T-helper 1 cell treated with Interleukin-12 subunit alpha and Interleukin-12 subunit beta and Interleukin-4 antibody, amounts not matched to agents 30 μg/mL and 1 μg/mL, for 36 hours (primary cell): Measurements from ENCODE around the gene PACS1.

Experiments
- H3K27ac Mint-ChIP-seq: one replicate; pipeline ENCODE4 v1.8.0; 2021; ENCODE audit warnings: mild to moderate bottlenecking, mixed read lengths
- H3K27me3 Mint-ChIP-seq: one replicate; pipeline ENCODE4 v1.8.0; 2021; ENCODE audit warnings: low read depth, mixed read lengths
- H3K36me3 Mint-ChIP-seq: one replicate; pipeline ENCODE4 v1.8.0; 2021; ENCODE audit warnings: low read depth, mixed read lengths
- H3K4me1 Mint-ChIP-seq: one replicate; pipeline ENCODE4 v1.8.0; 2021; ENCODE audit warnings: low read depth, mixed read lengths
- H3K4me3 Mint-ChIP-seq: one replicate; pipeline ENCODE4 v1.8.0; 2021; ENCODE audit warnings: mild to moderate bottlenecking, moderate library complexity, mixed read lengths
- H3K9me3 Mint-ChIP-seq: one replicate; pipeline ENCODE4 v1.8.0; 2021; ENCODE audit warnings: mixed read lengths

PACS1 gene

GRCh38 chr11:66121466-66121865, 51.4 kb downstream of the PACS1 start:
- peak overlapping the region; percentile 18 for H3K27ac Mint-ChIP-seq
- no peak overlapping the region for H3K4me3 Mint-ChIP-seq
- H3K27me3 Mint-ChIP-seq = no peaks in the 10 kb centered on the region
- no peaks in the 10 kb centered on the region for H3K9me3 Mint-ChIP-seq
- H3K4me1 Mint-ChIP-seq = peaks cover 52% of the 10 kb centered on the region
- peaks cover 3% of the 10 kb centered on the region for H3K36me3 Mint-ChIP-seq

DNA sequence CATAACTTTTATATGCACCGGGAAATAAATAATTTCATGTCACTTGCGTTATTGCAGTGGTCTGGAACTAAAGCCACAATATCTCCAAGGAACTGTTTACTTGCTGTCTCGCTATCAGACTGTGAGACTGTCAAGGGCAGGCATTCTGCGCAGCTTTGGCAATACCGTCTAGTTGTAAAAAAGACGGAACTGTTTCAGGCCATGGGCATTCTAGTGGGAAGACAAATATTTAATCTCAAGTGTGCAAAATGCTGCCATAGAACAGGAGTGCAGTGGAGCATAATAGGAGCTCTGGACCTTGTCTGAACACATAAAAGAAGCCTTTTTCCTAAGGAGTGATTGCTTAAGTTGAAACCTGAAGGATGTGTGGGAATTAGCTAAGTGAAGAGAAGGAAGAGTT, 53.8 kb downstream of the PACS1 start:
- Mint-ChIP-seq H3K27ac (no peak overlapping the region), H3K4me3 (no peak overlapping the region), H3K27me3 (no peaks in the 10 kb centered on the region), H3K4me1 (peaks cover 51% of the 10 kb centered on the region), H3K9me3 (no peaks in the 10 kb centered on the region), H3K36me3 (peaks cover 5% of the 10 kb centered on the region)

DNA sequence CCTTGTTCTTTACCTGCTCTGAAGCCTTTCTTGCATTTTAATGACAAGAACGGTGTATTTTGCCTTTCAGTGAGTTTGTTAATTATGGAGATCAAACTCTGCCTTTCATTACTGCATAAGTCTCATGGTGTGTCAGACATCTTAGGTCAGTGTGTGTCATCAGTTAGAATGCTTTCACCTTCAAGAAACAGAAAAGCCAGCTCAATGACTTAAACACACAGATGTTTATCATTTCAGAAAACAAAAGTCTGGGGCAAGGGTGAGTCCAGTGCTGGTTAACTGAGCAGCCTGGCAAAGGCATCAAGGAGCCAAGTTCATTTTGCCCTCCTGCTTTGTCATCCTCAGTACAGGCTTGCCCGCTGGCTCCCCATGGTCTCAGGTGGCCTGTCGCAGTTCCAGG, 54.5 kb downstream of the PACS1 start:
- no peak overlapping the region for H3K27ac Mint-ChIP-seq
- H3K4me3 Mint-ChIP-seq = no peak overlapping the region
- peaks cover 46% of the 10 kb centered on the region for H3K4me1 Mint-ChIP-seq
- H3K27me3 Mint-ChIP-seq = no peaks in the 10 kb centered on the region
- no peaks in the 10 kb centered on the region for H3K9me3 Mint-ChIP-seq
- H3K36me3 Mint-ChIP-seq = peaks cover 5% of the 10 kb centered on the region

DNA sequence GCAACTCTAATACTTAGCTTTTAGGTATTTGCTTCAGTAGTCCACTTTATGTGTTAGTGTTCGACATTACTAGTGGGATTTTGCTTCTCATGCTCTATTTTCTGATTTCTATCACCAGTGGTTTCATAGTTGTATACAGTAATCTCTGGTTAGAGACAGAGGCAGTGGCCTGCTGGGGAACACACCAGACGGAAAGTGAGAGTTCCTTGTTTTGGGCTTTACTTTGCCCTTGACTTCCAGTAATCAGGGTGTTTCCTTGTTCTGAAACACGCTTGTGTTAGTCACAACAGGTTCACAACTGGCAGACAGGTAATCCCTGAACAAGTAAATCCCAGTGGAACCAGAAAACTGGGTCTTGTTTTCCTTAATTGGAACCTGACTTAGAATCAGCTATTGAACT, 56.0 kb downstream of the PACS1 start:
- peaks cover 40% of the 10 kb centered on the region for H3K4me1 Mint-ChIP-seq
- H3K27me3 Mint-ChIP-seq = no peaks in the 10 kb centered on the region
- H3K9me3 Mint-ChIP-seq = no peaks in the 10 kb centered on the region
- peak overlapping the region; percentile 71 for H3K4me3 Mint-ChIP-seq
- H3K36me3 Mint-ChIP-seq = peaks cover 5% of the 10 kb centered on the region
- peak overlapping the region; percentile 95 for H3K27ac Mint-ChIP-seq

DNA sequence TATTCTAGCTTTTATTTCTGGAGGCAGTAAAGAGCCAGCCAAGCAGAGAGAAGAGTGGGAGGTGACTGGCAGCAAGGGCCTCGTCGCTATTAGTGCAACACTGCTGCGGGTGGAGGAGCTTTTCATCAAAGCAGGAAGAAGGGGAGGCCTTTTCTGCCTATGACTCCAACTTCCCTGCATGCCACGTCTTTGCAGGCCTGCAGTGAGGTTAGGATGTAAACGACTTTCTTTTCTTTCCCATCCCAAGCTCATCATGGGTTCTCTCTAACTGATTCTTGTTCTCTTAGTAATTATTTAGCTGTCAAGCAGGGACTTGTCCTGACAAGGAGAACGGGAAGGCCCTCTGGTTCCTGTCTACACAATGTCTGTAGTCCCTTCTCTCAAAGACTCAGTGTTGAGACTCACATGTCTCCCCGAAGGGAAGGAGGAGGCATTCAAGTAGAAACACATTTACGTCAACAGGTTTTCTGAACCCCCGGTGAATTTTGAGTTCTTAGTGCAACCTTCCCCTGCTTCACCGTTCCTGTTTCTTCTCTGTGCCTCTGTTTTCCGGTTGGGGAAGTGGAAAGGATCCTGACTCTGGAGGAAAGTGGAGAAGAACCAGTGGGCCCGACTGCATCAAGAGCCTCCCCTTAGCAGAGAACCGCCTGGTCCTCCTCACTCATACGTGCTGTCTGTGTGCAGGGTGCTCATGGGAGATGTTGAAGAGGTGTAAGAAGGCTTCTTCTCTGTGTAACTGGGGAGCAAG, 56.9 kb downstream of the PACS1 start:
- H3K27me3 Mint-ChIP-seq = no peaks in the 10 kb centered on the region
- H3K4me3 Mint-ChIP-seq = peak overlapping the region; percentile 71
- H3K9me3 Mint-ChIP-seq = no peaks in the 10 kb centered on the region
- H3K36me3 Mint-ChIP-seq = peaks cover 4% of the 10 kb centered on the region
- H3K4me1 Mint-ChIP-seq = peaks cover 44% of the 10 kb centered on the region
- H3K27ac Mint-ChIP-seq = peak overlapping the region; percentile 95

DNA sequence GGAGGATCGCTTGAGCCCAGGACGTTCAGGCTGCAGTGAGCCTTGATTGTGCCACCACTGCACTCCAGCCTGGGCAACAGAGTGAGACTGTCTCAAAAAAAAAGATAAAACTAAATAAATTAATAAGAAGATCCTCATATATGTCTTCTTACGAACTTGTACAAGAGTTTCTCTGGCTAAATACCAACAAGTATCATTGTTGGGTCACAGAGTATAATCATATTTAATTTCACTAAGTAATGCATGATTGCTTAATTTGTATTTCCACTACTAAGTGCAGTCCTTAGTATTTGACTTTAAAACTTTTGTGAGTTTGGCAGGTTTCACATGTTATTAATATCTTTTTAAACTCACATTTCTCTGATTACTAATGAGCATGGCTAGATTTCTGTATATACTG, 60.9 kb downstream of the PACS1 start:
- no peak overlapping the region for H3K4me3 Mint-ChIP-seq
- peaks cover 38% of the 10 kb centered on the region for H3K4me1 Mint-ChIP-seq
- peaks cover 2% of the 10 kb centered on the region for H3K36me3 Mint-ChIP-seq
- no peaks in the 10 kb centered on the region for H3K9me3 Mint-ChIP-seq
- no peak overlapping the region for H3K27ac Mint-ChIP-seq
- no peaks in the 10 kb centered on the region for H3K27me3 Mint-ChIP-seq

- Mint-ChIP-seq H3K4me3 (no peak overlapping the region), H3K36me3 (peaks cover 2% of the 10 kb centered on the region), H3K4me1 (peaks cover 32% of the 10 kb centered on the region), H3K27ac (peak overlapping the region; percentile 11), H3K27me3 (no peaks in the 10 kb centered on the region), H3K9me3 (no peaks in the 10 kb centered on the region)
These were observed 62.0 kb downstream of the PACS1 start for GRCh38 chr11:66131937-66132632.

DNA sequence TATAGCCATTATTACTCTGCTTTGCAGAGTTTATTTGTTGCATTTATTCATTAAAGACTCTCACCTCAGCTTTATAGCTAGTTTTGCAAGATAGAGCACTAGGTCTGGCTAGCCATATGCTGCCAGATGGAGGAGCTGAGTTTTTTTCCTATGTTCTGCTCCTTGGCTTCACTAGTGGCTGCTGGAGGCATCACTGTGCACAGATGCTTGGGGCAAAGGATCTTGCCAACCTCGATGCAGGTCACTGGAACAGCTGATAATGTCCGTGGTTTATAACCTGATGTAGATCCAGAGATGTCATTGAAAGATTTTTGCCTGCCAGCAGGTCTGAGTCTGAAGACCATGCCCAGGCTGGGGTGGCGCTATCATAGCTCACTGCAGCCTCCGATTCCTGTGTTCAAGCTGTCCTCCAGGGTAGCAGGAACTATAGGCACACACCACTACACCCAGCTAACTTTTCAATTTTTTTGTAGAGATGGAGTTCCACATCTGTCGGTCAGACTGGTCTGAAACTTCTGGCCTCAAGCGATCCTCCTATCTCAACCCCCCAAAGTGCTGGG, 63.2 kb downstream of the PACS1 start:
- no peak overlapping the region for H3K4me3 Mint-ChIP-seq
- H3K9me3 Mint-ChIP-seq = no peaks in the 10 kb centered on the region
- H3K4me1 Mint-ChIP-seq = peaks cover 24% of the 10 kb centered on the region
- H3K36me3 Mint-ChIP-seq = no peaks in the 10 kb centered on the region
- H3K27me3 Mint-ChIP-seq = no peaks in the 10 kb centered on the region
- H3K27ac Mint-ChIP-seq = no peak overlapping the region

DNA sequence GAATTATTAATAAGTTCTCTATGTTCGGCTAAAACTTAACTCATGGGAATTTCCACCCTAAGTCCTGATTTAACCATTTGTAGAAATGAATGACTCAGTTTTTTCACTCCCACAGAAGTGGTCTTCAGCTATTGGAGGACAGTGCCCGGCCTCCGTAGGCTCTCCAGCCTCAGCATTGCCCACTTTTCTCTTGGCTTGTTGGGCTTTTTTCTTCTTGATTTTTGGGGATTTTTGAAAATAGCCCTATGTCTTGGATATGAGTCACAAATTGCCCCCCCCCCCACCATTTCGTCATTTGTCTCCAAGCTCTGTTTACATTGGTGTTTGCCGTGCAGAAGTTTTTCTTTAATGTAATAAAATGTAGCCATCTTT, 66.7 kb downstream of the PACS1 start:
- no peak overlapping the region for H3K4me3 Mint-ChIP-seq
- peaks cover 19% of the 10 kb centered on the region for H3K4me1 Mint-ChIP-seq
- no peaks in the 10 kb centered on the region for H3K36me3 Mint-ChIP-seq
- no peak overlapping the region for H3K27ac Mint-ChIP-seq
- no peaks in the 10 kb centered on the region for H3K9me3 Mint-ChIP-seq
- H3K27me3 Mint-ChIP-seq = no peaks in the 10 kb centered on the region

DNA sequence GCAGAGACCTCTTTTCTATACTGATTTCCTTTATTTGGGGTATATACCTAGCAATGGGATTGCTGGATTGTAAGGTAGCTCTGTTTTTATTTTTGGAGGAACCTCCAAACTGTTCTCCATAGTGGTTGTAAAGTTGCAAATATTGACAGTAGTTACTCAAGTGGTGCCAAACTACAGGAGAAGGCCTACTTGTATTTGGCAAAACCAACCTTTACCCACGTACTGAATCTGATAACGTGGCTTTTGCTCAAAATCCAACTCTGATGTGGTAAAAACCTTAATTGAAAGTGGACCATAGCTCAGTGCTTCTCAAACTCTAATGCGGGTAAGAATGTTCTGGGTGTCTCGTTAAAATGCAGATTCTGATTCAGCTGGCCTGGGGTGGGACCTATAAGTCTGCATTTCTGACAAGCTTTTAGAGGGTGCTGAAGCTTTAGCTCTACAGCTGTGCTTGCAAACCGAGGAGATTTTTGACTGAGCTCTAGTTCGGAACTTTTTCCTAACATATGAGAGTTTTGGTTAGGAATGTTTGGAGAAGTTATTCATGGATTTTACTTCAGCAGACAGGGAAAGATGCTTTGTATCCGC, 69.8 kb downstream of the PACS1 start:
- Mint-ChIP-seq H3K36me3 (peaks cover 1% of the 10 kb centered on the region), H3K9me3 (no peaks in the 10 kb centered on the region), H3K4me1 (peaks cover 8% of the 10 kb centered on the region), H3K4me3 (no peak overlapping the region), H3K27ac (no peak overlapping the region), H3K27me3 (no peaks in the 10 kb centered on the region)

GRCh38 chr11:66142370-66143263, 72.5 kb downstream of the PACS1 start:
- H3K9me3 Mint-ChIP-seq = peaks cover 8% of the 10 kb centered on the region
- H3K36me3 Mint-ChIP-seq = peaks cover 15% of the 10 kb centered on the region
- H3K4me3 Mint-ChIP-seq = no peak overlapping the region

DNA sequence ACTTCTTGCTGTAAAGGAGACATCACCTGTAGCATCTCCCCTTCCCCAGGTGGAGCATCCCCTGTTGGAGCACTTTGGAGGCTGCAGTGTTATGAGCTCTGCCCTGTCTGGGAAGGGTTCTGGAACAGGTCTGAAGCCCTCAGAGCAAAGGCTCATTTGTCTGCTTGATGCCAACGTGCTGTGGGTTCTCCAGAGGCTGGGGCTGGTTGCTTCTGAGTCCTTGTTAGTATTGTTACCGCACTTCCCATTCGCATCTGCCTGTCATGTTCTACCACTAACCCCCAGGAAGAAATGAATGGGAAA, 73.1 kb downstream of the PACS1 start:
- Mint-ChIP-seq H3K4me1 (peaks cover 16% of the 10 kb centered on the region), H3K9me3 (peaks cover 8% of the 10 kb centered on the region), H3K27me3 (no peaks in the 10 kb centered on the region), H3K36me3 (peaks cover 15% of the 10 kb centered on the region), H3K27ac (no peak overlapping the region), H3K4me3 (no peak overlapping the region)

More at GRCh38 chr11:66142370-66143263, 72.5 kb downstream of the PACS1 start:
- no peak overlapping the region for H3K27ac Mint-ChIP-seq
- H3K4me1 Mint-ChIP-seq = peaks cover 16% of the 10 kb centered on the region
- H3K27me3 Mint-ChIP-seq = no peaks in the 10 kb centered on the region

GRCh38 chr11:66143996-66144678, 74.1 kb downstream of the PACS1 start:
- H3K36me3 Mint-ChIP-seq = peaks cover 15% of the 10 kb centered on the region
- H3K27ac Mint-ChIP-seq = no peak overlapping the region
- no peaks in the 10 kb centered on the region for H3K27me3 Mint-ChIP-seq
- no peak overlapping the region for H3K4me3 Mint-ChIP-seq
- peaks cover 8% of the 10 kb centered on the region for H3K9me3 Mint-ChIP-seq
- peaks cover 16% of the 10 kb centered on the region for H3K4me1 Mint-ChIP-seq

DNA sequence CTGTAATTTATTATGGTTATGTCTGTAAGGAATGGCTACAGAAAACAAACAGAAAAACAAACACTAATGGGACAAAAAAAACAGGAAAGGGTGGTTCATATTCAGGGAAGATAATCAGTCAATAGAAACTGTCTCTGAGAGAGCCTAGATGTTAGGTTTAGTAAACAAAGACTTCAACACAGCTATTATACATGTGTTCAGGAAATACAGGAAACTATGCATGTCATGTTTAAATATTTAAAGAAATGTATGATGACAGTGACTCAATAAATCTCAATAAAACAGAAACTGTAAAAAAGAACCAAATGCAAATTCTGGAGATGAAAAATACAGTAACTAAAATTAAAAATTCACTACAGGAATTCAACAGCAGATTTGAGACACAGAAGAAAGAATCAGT, 76.0 kb downstream of the PACS1 start:
- H3K9me3 Mint-ChIP-seq = peaks cover 8% of the 10 kb centered on the region
- H3K4me1 Mint-ChIP-seq = peaks cover 23% of the 10 kb centered on the region
- H3K27ac Mint-ChIP-seq = peak overlapping the region; percentile 38
- no peaks in the 10 kb centered on the region for H3K27me3 Mint-ChIP-seq
- peaks cover 15% of the 10 kb centered on the region for H3K36me3 Mint-ChIP-seq
- H3K4me3 Mint-ChIP-seq = no peak overlapping the region
